ENCODE data around the gene NAXD.
A peak's percentile ranks its signal among the peaks of the same experiment; 100 is the strongest.

Gene NAXD

DNA sequence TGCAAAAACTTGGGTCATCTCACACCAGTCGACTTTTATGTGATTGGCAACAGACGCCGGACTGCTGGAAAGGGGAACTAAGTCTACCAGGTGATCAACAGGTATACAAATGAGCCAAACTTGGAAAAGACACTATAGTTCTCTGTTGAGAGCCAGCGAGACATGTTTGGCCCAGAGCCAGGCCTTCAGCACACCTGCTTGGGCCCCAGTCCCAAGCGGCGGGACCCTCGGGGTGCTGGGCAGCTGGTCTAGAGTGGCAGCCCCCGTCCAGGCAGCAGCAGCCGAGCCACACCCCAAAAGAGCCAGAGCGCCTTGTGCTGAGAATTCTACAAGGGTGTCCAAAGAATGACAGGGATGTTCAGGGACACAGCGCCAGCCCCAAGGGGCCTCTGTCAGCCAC is 28.0 kb downstream of the NAXD start:
- DNase-seq (ENCODE audit: low read depth, low spot score): no peak
- H3K36me3 ChIP-seq (ENCODE audit: control insufficient read depth, insufficient read depth, low read length): peaks cover 23% of the 10 kb centered on the region

DNA sequence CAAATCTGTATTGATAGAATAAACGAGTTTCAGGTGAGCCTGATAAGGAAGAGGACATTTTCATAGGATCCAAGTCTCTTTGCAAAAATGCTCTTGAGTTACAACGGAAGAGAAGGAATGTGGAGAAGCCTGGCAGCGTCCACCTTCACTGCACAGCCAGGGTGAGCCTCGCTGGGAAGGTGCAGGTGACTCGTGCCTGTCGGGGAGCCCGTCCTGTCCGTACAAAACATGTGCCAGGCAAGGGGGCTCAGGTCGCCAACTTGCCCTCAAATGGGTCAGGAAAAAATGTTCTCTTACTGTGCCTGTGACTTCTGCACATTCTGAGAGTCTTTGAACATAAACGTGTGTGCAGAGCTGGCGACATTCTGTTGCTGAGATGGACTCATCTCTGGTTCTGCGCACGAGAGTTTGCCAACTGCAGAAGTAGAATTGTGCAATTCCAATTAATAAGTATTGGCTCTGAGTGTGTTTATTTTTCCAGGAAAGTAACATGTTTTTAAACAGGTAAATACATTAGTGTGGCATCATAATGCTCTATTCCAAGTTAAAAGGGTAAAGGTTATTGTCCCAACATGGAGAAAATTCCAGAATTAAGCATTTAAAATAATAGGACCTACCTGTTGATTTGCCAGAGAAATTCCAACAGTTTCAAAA is 28.6 kb downstream of the NAXD start:
- peaks cover 2% of the 10 kb centered on the region; the same call in 1 of the 2 replicates for H3K4me1 ChIP-seq (ENCODE audit: control insufficient read depth, insufficient read depth, low read length)
- DNase-seq (ENCODE audit: low read depth, low spot score): no peak
- no peak overlapping the region for H3K27ac ChIP-seq (ENCODE audit: low read length)
- WGBS (ENCODE audit: insufficient coverage, insufficient read length): no CpG with 5 or more reads among the region's 13 CpGs
- H3K27me3 ChIP-seq (ENCODE audit: control insufficient read depth, insufficient read depth, low read length): no peaks in the 10 kb centered on the region
- peaks cover 23% of the 10 kb centered on the region for H3K36me3 ChIP-seq (ENCODE audit: control insufficient read depth, insufficient read depth, low read length)
- H3K4me3 ChIP-seq (ENCODE audit: low read length): no peak overlapping the region
- H3K9me3 ChIP-seq (ENCODE audit: control insufficient read depth, insufficient read depth, low read length): no peaks in the 10 kb centered on the region

More for the DNA sequence above, 28.0 kb downstream of the NAXD start:
- H3K4me3 ChIP-seq (ENCODE audit: low read length): no peak overlapping the region
- H3K9me3 ChIP-seq (ENCODE audit: control insufficient read depth, insufficient read depth, low read length): no peaks in the 10 kb centered on the region
- no peak overlapping the region for H3K27ac ChIP-seq (ENCODE audit: low read length)
- no CpG with 5 or more reads among the region's 11 CpGs for WGBS (ENCODE audit: insufficient coverage, insufficient read length)
- no peaks in the 10 kb centered on the region for H3K27me3 ChIP-seq (ENCODE audit: control insufficient read depth, insufficient read depth, low read length)
- peaks cover 2% of the 10 kb centered on the region; the same call in 1 of the 2 replicates for H3K4me1 ChIP-seq (ENCODE audit: control insufficient read depth, insufficient read depth, low read length)

DNA sequence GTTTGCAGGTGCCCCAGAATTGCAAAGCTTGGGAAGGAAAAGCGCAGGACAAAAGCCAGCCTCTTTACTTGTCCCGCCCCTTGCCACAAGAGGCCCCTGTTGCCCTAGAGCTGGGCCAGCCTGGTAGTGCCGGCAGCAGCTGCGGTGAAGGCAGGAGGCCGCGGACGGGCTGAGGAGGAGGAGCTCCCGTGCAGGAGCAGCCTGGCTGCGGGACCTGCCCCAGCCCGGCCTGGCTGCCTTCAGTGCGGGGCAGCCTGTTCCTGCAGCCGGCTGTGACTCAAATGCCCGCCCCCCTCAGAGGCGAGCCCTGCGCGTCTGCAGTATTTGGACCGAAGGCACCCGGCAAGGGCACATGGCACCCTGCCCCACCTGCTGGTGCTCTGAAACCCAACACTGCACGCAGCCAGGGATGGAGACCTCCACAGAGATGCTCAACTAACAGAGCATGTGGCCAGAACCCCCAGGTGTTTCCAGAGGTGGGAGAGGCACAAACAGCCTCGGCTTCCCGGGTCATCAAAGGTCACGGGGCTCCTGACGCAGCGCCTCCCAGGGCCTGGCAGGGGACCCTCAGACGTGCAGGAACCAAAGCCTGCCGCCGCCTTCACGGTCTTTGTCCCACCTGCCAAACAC is 29.7 kb downstream of the NAXD start:
- DNase-seq (ENCODE audit: low read depth, low spot score): peak; percentile 55
- Histone ChIP-seq H3K4me3 (ENCODE audit: low read length) (no peak overlapping the region), H3K4me1 (ENCODE audit: control insufficient read depth, insufficient read depth, low read length) (peaks cover 2% of the 10 kb centered on the region; the same call in 1 of the 2 replicates), H3K9me3 (ENCODE audit: control insufficient read depth, insufficient read depth, low read length) (no peaks in the 10 kb centered on the region), H3K27ac (ENCODE audit: low read length) (no peak overlapping the region), H3K36me3 (ENCODE audit: control insufficient read depth, insufficient read depth, low read length) (peaks cover 18% of the 10 kb centered on the region), H3K27me3 (ENCODE audit: control insufficient read depth, insufficient read depth, low read length) (no peaks in the 10 kb centered on the region)
- WGBS (ENCODE audit: insufficient coverage, insufficient read length): no CpG with 5 or more reads among the region's 28 CpGs

DNA sequence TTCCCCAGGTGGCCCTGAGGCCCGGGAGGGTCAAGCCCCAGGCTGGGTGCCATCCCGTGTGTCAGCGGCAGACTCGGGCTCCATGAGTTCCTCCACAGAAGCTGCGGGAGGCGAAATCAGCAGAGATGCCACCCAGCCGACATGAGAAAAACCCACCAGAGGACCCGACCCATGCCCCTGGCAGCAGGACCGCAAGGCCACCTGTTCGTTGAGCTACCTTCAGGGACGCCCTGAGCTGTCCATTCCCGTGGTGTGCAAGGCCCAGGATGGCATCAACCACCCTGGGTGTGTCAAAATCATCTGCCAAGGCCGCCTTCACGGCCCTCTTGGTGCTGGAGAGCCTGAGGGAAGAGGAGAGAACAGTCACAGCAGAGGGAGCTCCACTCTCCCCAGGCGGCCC is 30.4 kb downstream of the NAXD start:
- no peaks in the 10 kb centered on the region for H3K9me3 ChIP-seq (ENCODE audit: control insufficient read depth, insufficient read depth, low read length)
- H3K27me3 ChIP-seq (ENCODE audit: control insufficient read depth, insufficient read depth, low read length): no peaks in the 10 kb centered on the region
- DNase-seq (ENCODE audit: low read depth, low spot score): no peak
- H3K4me3 ChIP-seq (ENCODE audit: low read length): no peak overlapping the region
- WGBS (ENCODE audit: insufficient coverage, insufficient read length): no CpG with 5 or more reads among the region's 15 CpGs
- H3K27ac ChIP-seq (ENCODE audit: low read length): no peak overlapping the region
- peaks cover 17% of the 10 kb centered on the region for H3K36me3 ChIP-seq (ENCODE audit: control insufficient read depth, insufficient read depth, low read length)
- peaks cover 2% of the 10 kb centered on the region; the same call in 1 of the 2 replicates for H3K4me1 ChIP-seq (ENCODE audit: control insufficient read depth, insufficient read depth, low read length)

GRCh38 chr13:110646442-110647364 is 31.4 kb downstream of the NAXD start:
- Histone ChIP-seq H3K27me3 (ENCODE audit: control insufficient read depth, insufficient read depth, low read length) (no peaks in the 10 kb centered on the region), H3K4me1 (ENCODE audit: control insufficient read depth, insufficient read depth, low read length) (peaks cover 3% of the 10 kb centered on the region), H3K36me3 (ENCODE audit: control insufficient read depth, insufficient read depth, low read length) (peaks cover 10% of the 10 kb centered on the region), H3K9me3 (ENCODE audit: control insufficient read depth, insufficient read depth, low read length) (no peaks in the 10 kb centered on the region), H3K27ac (ENCODE audit: low read length) (no peak overlapping the region), H3K4me3 (ENCODE audit: low read length) (no peak overlapping the region)
- DNase-seq (ENCODE audit: low read depth, low spot score): no peak
- WGBS (ENCODE audit: insufficient coverage, insufficient read length): no CpG with 5 or more reads among the region's 29 CpGs

- DNase-seq (ENCODE audit: low read depth, low spot score): no peak
- Histone ChIP-seq H3K36me3 (ENCODE audit: control insufficient read depth, insufficient read depth, low read length) (peaks cover 7% of the 10 kb centered on the region), H3K4me1 (ENCODE audit: control insufficient read depth, insufficient read depth, low read length) (peaks cover 3% of the 10 kb centered on the region), H3K9me3 (ENCODE audit: control insufficient read depth, insufficient read depth, low read length) (no peaks in the 10 kb centered on the region), H3K27ac (ENCODE audit: low read length) (no peak overlapping the region), H3K4me3 (ENCODE audit: low read length) (no peak overlapping the region), H3K27me3 (ENCODE audit: control insufficient read depth, insufficient read depth, low read length) (no peaks in the 10 kb centered on the region)
- no CpG with 5 or more reads among the region's 10 CpGs for WGBS (ENCODE audit: insufficient coverage, insufficient read length)
Observed at GRCh38 chr13:110647365-110647737, 32.0 kb downstream of the NAXD start.

DNA sequence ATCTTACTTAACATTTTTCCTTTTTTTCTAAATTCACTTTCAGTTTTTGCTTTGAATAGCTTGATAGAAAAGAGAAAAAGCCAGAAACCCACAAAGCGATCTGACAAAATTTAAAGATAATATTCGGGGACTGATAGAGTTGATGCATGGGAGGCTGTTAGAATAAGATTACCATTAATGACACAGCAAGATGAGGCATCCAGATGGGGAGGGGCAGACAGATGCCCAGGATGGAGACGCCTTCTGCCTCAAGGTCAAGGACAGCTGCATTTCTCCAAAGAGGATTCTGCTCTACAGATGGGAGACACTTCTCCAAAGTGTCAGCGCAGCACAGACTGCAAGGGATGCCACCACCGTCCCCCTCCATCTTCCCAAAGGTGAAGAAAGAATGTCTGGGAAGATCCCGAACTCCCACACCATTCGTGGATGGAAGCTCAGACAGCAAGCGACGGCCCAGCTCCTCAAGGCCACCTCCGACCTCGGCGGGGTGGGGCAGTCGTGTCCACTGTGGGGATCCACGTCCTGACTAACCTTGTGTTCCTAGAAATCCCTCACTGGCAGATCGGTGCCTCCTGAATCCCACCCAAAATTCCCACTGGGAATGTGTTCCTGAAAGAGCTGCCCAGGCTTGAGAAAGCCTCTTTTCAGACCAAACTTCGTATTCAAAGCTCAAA is 32.9 kb downstream of the NAXD start:
- no peak for DNase-seq (ENCODE audit: low read depth, low spot score)
- peaks cover 3% of the 10 kb centered on the region for H3K36me3 ChIP-seq (ENCODE audit: control insufficient read depth, insufficient read depth, low read length)
- H3K9me3 ChIP-seq (ENCODE audit: control insufficient read depth, insufficient read depth, low read length): no peaks in the 10 kb centered on the region
- peaks cover 3% of the 10 kb centered on the region for H3K4me1 ChIP-seq (ENCODE audit: control insufficient read depth, insufficient read depth, low read length)
- no peak overlapping the region for H3K4me3 ChIP-seq (ENCODE audit: low read length)
- no peaks in the 10 kb centered on the region for H3K27me3 ChIP-seq (ENCODE audit: control insufficient read depth, insufficient read depth, low read length)
- WGBS (ENCODE audit: insufficient coverage, insufficient read length): no CpG with 5 or more reads among the region's 16 CpGs
- no peak overlapping the region for H3K27ac ChIP-seq (ENCODE audit: low read length)

- Histone ChIP-seq H3K4me3 (ENCODE audit: low read length) (no peak overlapping the region), H3K9me3 (ENCODE audit: control insufficient read depth, insufficient read depth, low read length) (no peaks in the 10 kb centered on the region), H3K36me3 (ENCODE audit: control insufficient read depth, insufficient read depth, low read length) (peaks cover 3% of the 10 kb centered on the region), H3K27me3 (ENCODE audit: control insufficient read depth, insufficient read depth, low read length) (no peaks in the 10 kb centered on the region), H3K4me1 (ENCODE audit: control insufficient read depth, insufficient read depth, low read length) (peaks cover 3% of the 10 kb centered on the region), H3K27ac (ENCODE audit: low read length) (no peak overlapping the region)
- no peak for DNase-seq (ENCODE audit: low read depth, low spot score)
- no CpG with 5 or more reads among the region's 35 CpGs for WGBS (ENCODE audit: insufficient coverage, insufficient read length)
Observed at GRCh38 chr13:110648848-110649421, 33.6 kb downstream of the NAXD start.

GRCh38 chr13:110649551-110649950 is 34.2 kb downstream of the NAXD start:
- Histone ChIP-seq H3K4me3 (ENCODE audit: low read length) (no peak overlapping the region), H3K4me1 (ENCODE audit: control insufficient read depth, insufficient read depth, low read length) (peaks cover 3% of the 10 kb centered on the region), H3K27ac (ENCODE audit: low read length) (no peak overlapping the region), H3K36me3 (ENCODE audit: control insufficient read depth, insufficient read depth, low read length) (peaks cover 3% of the 10 kb centered on the region), H3K9me3 (ENCODE audit: control insufficient read depth, insufficient read depth, low read length) (no peaks in the 10 kb centered on the region), H3K27me3 (ENCODE audit: control insufficient read depth, insufficient read depth, low read length) (no peaks in the 10 kb centered on the region)
- WGBS (ENCODE audit: insufficient coverage, insufficient read length): no CpG with 5 or more reads among the region's 7 CpGs
- DNase-seq (ENCODE audit: low read depth, low spot score): no peak

- peaks cover 1% of the 10 kb centered on the region for H3K4me1 ChIP-seq (ENCODE audit: control insufficient read depth, insufficient read depth, low read length)
- WGBS (ENCODE audit: insufficient coverage, insufficient read length): no CpG with 5 or more reads among the region's 14 CpGs
- H3K36me3 ChIP-seq (ENCODE audit: control insufficient read depth, insufficient read depth, low read length): peaks cover 3% of the 10 kb centered on the region
- H3K4me3 ChIP-seq (ENCODE audit: low read length): no peak overlapping the region
- H3K9me3 ChIP-seq (ENCODE audit: control insufficient read depth, insufficient read depth, low read length): no peaks in the 10 kb centered on the region
- H3K27ac ChIP-seq (ENCODE audit: low read length): no peak overlapping the region
- DNase-seq (ENCODE audit: low read depth, low spot score): no peak
- H3K27me3 ChIP-seq (ENCODE audit: control insufficient read depth, insufficient read depth, low read length): no peaks in the 10 kb centered on the region
Observed at GRCh38 chr13:110650436-110650835, 35.1 kb downstream of the NAXD start.

All from iPS DF 6.9 (cell line).